Type B pancreatic cell (in vitro differentiated cells): ENCODE measurements around the gene PPP2R2B. TPM values are rescaled to one million over a fixed set of nuclear protein-coding genes. Genes with fewer than 3 reads are reported as not detected.

Source experiments
- DNase-seq: peaks from one replicate; pipeline ENCODE4 v3.0.0; 2021; ENCODE audit warnings: mixed read lengths; ENCODE audit not compliant: unreplicated experiment; ENCODE audit errors: extremely low spot score
- H3K27ac Mint-ChIP-seq: 2 replicates; pipeline ENCODE4 v1.8.0; 2021; ENCODE audit warnings: mild to moderate bottlenecking, mixed read lengths
- H3K27me3 Mint-ChIP-seq: 2 replicates; pipeline ENCODE4 v1.8.0; 2021; ENCODE audit warnings: mixed read lengths
- H3K36me3 Mint-ChIP-seq: 2 replicates; pipeline ENCODE4 v1.8.0; 2021; ENCODE audit warnings: mixed read lengths
- H3K4me1 Mint-ChIP-seq: one replicate; pipeline ENCODE4 v1.8.0; 2021; ENCODE audit warnings: mixed read lengths; ENCODE audit not compliant: unreplicated experiment
- H3K4me3 Mint-ChIP-seq: 2 replicates; pipeline ENCODE4 v1.8.0; 2021; ENCODE audit warnings: mild to moderate bottlenecking, mixed read lengths
- H3K9me3 Mint-ChIP-seq: 2 replicates; pipeline ENCODE4 v1.8.0; 2021; ENCODE audit warnings: mixed read lengths
- total RNA-seq: library from RNA; stranded (reverse); gene quantifications from 2 replicates; pipeline ENCODE4 v1.2.1, GENCODE V29; 2021; ENCODE audit warnings: low replicate concordance
- TF ChIP-seq, protein P1 (sequence below): fragments of 200-600 bp; sonication (generic); conservative IDR thresholded peaks from 2 replicates; pipeline ENCODE4 v1.5.0; 2021; ENCODE audit warnings: antibody characterized with exemption, mild to moderate bottlenecking

PPP2R2B gene
- total RNA-seq, 1 donor from 2014 or later: 29.1 TPM

DNA sequence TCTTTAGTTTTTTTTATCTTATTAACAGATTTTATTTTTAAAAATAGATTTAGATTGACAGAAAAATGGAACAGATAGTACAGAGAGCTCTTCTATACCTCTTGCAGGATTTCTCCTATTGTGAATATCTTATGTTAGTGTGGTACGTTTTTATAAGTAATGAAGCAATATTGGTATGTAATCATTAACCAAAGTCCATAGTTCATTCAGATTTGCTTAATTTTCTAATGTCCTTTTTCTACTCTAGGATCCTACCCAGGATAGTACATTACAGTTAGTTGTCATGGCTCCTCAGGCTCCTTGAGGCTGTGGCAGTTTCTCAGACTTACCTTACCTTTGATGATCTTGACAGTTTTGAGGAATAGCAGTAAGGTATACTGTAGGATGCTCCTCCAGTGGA is 30.4 kb downstream of the PPP2R2B start:
- H3K36me3 Mint-ChIP-seq: peaks cover 3% of the 10 kb centered on the region
- H3K27ac Mint-ChIP-seq: no peak overlapping the region
- DNase-seq: no peak
- TF ChIP-seq, protein P1, sequence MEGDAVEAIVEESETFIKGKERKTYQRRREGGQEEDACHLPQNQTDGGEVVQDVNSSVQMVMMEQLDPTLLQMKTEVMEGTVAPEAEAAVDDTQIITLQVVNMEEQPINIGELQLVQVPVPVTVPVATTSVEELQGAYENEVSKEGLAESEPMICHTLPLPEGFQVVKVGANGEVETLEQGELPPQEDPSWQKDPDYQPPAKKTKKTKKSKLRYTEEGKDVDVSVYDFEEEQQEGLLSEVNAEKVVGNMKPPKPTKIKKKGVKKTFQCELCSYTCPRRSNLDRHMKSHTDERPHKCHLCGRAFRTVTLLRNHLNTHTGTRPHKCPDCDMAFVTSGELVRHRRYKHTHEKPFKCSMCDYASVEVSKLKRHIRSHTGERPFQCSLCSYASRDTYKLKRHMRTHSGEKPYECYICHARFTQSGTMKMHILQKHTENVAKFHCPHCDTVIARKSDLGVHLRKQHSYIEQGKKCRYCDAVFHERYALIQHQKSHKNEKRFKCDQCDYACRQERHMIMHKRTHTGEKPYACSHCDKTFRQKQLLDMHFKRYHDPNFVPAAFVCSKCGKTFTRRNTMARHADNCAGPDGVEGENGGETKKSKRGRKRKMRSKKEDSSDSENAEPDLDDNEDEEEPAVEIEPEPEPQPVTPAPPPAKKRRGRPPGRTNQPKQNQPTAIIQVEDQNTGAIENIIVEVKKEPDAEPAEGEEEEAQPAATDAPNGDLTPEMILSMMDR: no peak
- H3K9me3 Mint-ChIP-seq: peaks cover 4% of the 10 kb centered on the region
- H3K4me1 Mint-ChIP-seq: no peaks in the 10 kb centered on the region
- no peak overlapping the region for H3K4me3 Mint-ChIP-seq
- peaks cover 2% of the 10 kb centered on the region for H3K27me3 Mint-ChIP-seq

DNA sequence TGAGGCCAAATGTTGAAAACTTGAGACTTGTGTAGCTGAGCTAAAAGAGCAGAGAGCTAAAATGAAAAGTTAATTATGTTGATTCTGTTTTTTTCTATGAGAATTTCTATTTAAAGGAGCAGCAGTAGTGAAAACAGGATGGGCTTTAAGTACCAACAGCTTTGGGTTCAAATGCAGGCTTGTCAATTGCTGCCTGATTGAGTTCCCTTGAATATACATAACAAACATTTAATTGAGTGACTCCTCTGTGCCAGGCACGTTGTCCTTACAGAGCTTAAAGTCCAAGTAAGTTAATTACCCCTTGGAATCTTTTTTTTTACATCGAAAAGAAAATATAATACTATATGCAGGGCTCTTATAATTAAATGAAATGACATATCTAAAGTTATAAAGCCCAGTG is 38.5 kb downstream of the PPP2R2B start:
- no peak for DNase-seq
- Mint-ChIP-seq H3K4me1 (no peaks in the 10 kb centered on the region), H3K4me3 (no peak overlapping the region), H3K36me3 (peaks cover 3% of the 10 kb centered on the region), H3K9me3 (no peaks in the 10 kb centered on the region), H3K27me3 (peaks cover 3% of the 10 kb centered on the region), H3K27ac (no peak overlapping the region)
- TF ChIP-seq, protein P1: no peak

DNA sequence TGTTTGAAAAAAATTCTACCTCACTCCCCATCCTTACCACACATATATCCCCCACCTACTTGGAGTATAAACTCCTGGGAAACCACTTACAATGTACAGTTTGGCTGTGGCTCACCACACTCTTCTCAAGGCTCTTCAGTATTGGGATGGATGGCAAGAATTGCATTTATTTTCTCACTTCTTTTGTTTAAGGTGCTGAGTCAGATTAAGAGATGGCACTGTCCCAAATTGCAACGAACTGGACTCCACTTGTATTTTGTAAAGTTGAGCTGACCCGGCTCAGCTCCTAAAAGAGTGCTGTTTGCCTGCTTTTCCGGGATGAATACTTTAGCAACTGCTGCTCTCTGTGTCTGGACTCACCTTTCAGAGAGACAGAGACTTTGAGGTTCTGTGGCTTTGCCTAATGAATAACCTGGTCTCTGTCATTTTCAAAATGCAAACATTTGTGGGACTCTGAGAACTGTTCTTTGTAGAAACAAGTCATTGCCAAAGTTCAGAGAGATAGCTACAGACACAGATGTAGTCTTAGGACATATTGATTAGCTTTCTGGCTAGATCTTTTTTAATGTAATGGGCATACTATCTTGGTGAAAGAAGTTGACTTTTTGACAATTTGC is 42.2 kb downstream of the PPP2R2B start:
- peaks cover 6% of the 10 kb centered on the region for H3K27me3 Mint-ChIP-seq
- no peak overlapping the region for H3K4me3 Mint-ChIP-seq
- H3K4me1 Mint-ChIP-seq: peaks cover 11% of the 10 kb centered on the region
- H3K9me3 Mint-ChIP-seq: no peaks in the 10 kb centered on the region
- DNase-seq: no peak
- peaks cover 3% of the 10 kb centered on the region for H3K36me3 Mint-ChIP-seq
- TF ChIP-seq, protein P1: no peak
- H3K27ac Mint-ChIP-seq: no peak overlapping the region

DNA sequence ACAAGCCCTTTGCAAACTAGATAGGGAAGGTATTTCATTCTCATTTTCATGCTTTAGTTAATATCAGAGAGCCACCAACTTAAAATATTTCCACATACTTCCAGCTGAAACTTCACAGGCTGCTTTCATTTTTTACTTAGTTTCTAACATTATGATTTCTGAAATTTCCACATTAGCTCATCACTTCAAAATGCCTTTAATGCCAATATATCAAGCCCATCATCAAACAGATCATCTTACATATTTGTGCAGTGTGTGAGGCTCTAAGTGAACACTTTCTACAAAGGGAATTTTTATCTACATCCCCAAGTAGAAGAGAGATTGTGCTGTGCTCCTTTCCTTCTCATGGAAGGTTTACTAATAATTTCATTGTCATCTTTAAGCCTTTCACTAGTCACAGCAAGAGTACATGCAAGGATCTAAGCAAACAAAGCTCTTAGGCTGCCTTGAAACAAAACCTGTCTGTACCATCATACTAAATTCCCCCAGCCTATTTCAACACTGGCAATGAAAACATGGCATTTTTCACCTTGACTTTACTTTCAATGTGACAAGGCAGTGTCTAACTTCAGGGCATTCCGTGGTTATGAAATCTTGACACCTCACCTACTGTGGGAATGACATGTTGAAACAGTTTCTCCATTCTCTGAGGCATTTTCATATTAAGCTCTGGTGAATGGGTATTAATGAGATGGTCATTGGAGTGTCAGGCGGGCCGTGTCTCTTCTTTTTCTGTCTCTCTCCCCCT is 45.4 kb downstream of the PPP2R2B start:
- H3K27me3 Mint-ChIP-seq: peaks cover 6% of the 10 kb centered on the region

DNA sequence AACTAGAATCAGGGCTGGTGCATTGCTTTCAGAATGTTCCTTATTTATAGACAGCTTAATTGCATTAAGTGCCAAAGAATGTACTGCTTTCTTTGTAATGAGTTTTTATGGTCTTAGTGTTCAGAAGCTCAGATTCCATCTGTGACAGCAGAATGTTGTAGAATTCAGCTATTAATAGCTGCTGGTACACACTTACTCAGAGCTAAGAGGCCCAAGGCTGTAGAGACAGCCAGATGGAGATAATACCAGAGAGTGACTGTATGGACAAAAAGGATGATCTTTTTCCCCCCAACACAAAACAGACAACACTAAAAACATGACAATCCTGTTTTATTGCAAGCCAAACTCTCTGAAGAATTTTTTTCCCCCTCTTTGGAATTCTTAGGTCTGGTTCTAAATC is 50.2 kb downstream of the PPP2R2B start:
- TF ChIP-seq, protein P1: no peak
- Mint-ChIP-seq H3K27me3 (peaks cover 18% of the 10 kb centered on the region), H3K4me1 (peaks cover 10% of the 10 kb centered on the region), H3K36me3 (no peaks in the 10 kb centered on the region), H3K9me3 (peaks cover 4% of the 10 kb centered on the region), H3K27ac (no peak overlapping the region), H3K4me3 (no peak overlapping the region)
- no peak for DNase-seq

More for the DNA sequence above, 45.4 kb downstream of the PPP2R2B start:
- H3K36me3 Mint-ChIP-seq: peaks cover 3% of the 10 kb centered on the region
- TF ChIP-seq, protein P1: no peak
- no peaks in the 10 kb centered on the region for H3K9me3 Mint-ChIP-seq
- DNase-seq: no peak
- H3K4me3 Mint-ChIP-seq: peak overlapping the region; percentile 12
- H3K4me1 Mint-ChIP-seq: peaks cover 11% of the 10 kb centered on the region
- peak overlapping the region; percentile 19 for H3K27ac Mint-ChIP-seq
